Hypothalamus (tissue), 51 donors: ENCODE measurements around the gene PARD6G.
A peak's percentile ranks its signal among the peaks of the same experiment; 100 is the strongest.
"Not testable (repeated sequence)": the region's sequence is repeated elsewhere in the genome, so short reads cannot be mapped to it uniquely, and the experiment has no call there.

Experiments used
- DNase-seq, 51 donors: peaks; one replicate each; lab custom pipeline; 2025; lab: John Stamatoyannopoulos, UW

PARD6G gene, protein sequence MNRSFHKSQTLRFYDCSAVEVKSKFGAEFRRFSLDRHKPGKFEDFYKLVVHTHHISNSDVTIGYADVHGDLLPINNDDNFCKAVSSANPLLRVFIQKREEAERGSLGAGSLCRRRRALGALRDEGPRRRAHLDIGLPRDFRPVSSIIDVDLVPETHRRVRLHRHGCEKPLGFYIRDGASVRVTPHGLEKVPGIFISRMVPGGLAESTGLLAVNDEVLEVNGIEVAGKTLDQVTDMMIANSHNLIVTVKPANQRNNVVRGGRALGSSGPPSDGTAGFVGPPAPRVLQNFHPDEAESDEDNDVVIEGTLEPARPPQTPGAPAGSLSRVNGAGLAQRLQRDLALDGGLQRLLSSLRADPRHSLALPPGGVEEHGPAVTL

DNA sequence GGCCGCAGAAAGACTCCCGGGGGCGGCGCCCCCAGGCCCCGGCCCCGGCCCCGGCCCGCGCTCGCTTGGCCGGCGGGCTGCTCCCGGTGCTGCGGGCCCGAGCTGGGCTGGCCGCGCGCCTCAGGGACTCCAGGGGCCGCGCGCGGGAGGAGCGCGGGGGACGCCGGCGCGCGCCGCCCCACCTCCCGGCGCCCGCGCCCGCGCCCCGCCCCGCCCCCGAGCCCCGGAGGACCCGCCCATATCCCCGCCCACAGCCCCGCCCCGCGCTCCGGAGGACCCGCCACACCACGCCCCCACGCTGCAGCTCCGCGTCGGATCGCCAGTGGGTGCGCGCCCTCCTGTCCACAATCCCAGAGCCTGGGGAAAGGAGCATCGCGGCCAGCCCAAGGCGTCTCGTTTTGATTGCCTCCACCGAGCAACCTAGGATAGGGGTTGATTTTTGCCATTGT, at the start of gene PARD6G:
Gene PARD6G (minus strand): TSS at position 122 of the 449 bp plus-strand sequence. CDS start 166 bp downstream, outside the sequence.
- peak in 50 of 51 donors; percentile 22 to 94 (median 79) for DNase-seq

DNA sequence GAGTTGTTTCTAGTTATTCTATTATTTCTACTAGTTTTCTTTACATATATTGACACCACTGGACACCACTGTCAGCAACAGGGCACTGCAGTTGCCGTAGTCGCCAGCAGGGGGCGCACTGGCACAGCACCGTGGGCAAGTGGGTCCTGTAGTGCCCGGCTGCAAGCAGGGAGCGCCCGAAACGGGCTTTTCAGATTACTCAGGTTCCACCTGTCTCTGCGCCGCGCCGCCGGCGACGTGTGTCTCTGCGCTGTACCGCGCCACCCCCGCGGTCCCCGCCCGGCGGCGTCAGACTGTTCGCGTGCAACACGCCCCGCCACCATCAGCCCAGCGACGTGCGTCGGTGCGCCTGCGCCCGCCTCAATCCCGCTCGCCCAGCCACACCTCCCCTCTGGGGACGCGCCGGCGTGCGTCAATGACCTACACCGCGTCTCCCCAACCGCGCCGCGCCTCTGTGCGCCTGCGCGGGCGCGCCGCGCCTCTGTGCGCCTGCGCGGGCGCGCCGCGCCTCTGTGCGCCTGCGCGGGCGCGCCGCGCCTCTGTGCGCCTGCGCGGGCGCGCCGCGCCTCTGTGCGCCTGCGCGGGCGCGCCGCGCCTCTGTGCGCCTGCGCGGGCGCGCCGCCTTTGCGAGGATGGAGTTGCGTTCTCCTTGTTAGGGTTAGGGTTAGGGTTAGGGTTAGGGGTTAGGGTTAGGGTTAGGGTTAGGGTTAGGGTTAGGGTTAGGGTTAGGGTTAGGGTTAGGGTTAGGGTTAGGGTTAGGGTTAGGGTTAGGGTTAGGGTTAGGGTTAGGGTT, 15.1 kb upstream of the PARD6G start:
- not testable (repeated sequence) for DNase-seq

DNA sequence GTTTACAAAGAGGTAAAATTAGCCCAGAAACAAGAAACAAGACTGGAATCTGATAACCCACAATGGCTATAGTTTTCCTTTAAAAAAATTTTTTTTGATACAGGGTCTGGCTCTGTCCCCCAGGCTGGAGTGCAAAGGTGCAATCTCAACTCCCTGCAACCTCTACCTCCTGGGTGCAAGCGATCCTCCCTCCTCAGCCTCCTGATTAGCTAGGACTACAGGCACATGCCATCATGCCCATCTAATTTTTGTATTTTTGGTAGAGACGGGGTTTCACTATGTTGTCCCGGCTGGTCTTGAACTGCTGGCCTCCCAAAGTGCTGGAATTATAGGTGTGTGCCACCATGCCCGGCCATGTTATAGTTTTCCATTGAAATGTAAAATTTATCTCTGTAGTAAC, 12.3 kb upstream of the PARD6G start:
- DNase-seq, result no peak

DNA sequence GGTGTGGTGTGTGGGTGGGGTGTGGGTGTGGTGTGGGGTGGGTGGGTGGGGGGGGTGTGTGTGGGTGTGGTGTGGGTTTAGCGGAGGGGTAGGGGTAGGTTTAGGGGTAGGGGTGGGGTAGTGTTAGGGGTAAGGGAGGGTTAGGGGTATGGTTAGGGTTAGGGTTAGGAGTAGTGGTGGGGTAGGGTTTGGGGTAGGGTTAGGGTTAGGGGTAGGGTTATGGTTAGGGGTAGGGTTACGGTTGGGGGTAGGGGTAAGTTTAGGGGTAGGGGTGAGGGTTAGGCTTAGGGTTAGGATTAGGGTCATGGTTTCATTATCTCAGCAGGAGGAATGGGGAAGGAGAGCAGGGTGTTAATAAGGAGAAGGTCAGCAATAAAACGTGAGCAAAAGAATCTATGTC, 11.3 kb upstream of the PARD6G start:
- DNase-seq, result no peak

DNA sequence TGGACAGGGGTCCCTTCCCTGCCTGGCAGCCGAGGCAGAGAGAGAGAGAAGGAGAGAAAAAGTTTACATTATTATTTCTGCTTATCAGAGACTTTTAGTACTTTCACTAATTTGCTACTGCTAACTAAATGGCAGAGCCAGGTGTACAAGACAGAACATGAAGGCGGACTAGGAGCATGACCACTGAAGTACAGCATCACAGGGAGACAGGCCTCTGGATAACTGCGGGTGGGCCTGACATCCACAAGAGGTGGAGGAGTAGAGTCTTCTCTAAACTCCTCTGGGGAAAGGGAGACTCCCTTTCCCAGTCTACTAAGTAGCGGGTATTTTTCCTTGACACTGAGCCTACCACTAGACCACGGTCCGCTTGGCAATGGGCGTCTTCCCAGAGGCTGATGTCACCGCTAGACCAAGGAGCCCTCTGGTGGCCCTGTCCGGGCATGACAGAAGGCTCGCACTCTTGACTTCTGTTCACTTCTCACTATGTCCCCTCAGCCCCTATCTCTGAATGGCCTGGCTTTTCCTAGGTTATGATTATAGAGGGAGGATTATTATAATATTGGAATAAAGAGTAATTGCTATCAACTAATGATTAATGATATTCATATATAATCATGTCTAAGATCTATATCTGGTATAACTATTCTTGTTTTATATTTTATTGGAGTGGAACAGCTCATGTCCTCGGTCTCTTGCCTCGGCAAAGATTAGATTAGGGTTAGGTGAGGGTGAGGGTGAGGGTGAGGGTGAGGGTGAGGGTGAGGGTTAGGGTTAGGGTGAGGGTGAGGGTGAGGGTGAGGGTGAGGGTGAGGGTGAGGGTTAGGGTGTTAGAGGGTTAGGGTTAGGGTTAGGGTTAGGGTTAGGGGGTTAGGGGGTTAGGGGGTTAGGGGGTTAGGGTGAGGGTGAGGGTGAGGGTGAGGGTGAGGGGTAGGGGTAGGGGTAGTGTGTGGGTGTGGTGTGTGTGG, 10.5 kb upstream of the PARD6G start:
- DNase-seq, result not testable (repeated sequence)

DNA sequence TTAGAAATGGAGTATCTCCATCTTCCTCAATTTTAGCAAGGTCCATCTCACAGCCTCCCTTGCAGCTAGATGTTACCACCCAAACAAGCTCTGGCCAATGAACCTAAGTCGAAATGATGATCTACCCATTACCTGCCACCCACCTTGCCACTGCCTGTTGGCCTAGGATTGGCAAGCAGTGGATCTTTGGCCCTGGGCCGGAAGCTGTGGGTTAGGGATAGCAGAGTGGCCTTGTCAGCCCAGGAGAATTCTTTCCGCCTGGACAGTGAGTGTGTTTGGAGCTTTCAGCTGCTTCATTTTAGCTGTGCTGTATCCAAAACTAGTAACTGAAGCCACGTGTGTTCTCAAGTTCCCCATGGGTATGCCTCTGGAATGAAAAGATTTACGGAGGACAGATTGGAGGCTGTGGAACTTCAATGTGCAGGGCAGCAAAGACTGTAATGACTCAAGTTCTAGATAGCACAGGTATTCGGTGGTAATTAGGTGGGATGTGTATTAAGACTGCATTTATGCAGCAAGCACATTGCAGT, 7.7 kb upstream of the PARD6G start:
- DNase-seq, result no peak

DNA sequence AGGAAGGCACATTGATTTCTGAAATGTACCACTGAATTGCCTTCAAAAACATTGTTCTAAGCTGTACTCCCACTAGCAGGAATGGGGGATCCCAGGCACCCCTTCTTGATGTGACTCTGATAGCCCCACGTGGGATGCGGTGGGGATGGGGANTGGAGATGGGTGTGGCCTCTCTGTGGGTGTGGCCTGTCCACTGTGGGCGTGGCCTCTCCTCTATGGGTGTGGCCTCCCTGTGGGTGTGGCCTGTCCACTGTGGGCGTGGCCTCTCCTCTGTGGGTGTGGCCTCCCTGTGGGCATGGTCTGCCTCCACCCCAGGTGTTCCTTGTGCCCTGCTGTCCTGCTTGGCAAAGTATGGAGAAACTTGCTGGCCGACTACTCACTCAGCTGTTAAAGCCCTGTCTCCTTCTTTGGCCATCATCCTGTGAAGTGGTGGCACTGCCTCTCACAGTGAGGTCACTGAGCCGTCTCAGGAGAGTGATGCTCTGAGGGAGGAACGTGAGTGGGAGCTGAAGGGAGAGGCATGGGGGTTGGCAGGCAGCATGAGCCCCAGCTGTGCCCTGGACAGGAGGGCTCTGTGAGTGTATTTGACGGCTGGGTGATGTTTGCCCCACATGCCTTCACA, 6.7 kb upstream of the PARD6G start:
- no peak for DNase-seq

DNA sequence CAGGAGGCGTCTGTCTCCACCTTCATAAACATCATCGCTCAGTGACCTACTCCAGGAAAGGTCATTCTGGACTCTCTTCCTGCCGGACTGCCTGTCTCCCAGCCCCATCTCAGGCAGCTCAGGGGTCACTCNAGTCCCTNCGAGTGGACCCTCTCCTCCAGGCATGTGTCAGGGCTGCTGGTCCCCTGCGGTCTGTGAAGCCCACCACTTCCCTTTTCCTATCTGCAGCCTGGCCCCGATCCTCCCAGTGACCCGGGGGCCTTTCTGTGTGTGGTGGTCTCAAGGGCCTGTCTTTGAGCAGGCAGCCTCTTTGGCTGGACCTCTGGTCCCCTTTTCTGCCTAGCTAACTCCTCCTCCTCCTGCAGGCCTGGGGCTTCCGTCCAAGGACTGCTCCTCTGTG, 5.9 kb upstream of the PARD6G start:
- DNase-seq, result no peak

DNA sequence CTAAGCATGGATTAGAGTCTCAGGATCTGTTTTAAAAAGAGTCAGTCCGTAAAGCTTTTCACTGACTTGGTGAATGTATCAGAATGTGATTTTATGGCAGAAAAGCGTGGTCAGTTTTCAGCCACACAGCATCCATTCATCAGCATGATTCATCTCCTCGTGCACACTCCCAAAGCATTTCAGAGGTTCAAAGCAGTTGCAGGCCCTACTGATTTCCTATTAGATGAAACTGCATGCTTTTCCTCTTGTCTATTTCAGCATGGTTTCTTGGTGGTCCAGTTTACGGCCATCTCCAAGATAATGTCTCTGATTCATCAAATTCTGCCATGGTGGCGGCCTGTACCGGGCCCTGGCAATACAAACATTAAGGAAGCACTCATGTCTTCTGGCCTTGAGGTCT, 4.8 kb upstream of the PARD6G start:
- DNase-seq, result no peak

DNA sequence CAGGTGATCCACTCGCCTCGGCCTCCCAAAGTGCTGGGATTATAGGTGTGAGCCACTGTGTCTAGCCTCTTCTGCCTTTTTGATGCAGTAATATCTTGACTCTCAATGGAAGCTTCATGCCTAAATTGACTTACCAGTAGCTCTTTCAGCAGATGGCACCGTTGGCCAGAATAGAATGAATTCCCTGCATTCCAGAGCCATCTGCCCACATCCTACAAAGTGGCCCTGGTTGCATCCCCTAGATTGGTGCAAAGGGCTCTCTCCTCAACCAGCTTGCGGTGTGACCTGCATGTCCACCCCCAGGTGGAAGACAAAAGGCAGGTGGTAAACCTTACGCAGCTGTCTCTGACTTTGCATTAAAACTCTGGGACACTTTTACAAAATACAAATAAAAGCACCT, 4.4 kb upstream of the PARD6G start:
- no peak for DNase-seq

DNA sequence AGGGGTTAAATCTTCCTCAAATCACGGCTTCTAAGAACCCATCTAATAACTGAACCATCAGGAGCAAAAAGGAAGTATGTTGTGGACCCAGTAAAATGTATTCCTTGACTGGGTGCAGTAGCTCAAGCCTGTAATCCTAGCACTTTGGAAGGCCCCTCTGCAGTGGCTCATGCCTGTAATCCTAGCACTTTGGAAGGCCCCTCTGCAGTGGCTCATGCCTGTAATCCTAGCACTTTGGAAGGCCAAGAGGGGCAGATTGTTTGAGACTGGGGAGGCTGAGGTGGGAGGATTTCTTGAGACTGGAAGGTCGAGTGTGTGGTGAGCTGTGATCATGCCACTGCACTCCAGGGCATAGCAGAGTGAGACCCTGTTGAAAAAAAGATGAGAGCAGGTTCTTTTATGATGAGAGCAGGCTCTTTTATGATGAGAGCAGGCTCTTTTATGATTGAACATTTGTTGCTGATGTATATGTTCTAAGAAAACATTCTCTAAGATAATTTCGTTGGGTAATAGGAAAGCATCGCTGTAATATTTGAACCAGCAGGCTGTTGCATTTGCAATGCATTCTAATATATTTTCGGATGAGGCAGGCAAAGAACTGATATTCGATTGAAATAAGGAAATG, 3.5 kb upstream of the PARD6G start:
- DNase-seq, result no peak

DNA sequence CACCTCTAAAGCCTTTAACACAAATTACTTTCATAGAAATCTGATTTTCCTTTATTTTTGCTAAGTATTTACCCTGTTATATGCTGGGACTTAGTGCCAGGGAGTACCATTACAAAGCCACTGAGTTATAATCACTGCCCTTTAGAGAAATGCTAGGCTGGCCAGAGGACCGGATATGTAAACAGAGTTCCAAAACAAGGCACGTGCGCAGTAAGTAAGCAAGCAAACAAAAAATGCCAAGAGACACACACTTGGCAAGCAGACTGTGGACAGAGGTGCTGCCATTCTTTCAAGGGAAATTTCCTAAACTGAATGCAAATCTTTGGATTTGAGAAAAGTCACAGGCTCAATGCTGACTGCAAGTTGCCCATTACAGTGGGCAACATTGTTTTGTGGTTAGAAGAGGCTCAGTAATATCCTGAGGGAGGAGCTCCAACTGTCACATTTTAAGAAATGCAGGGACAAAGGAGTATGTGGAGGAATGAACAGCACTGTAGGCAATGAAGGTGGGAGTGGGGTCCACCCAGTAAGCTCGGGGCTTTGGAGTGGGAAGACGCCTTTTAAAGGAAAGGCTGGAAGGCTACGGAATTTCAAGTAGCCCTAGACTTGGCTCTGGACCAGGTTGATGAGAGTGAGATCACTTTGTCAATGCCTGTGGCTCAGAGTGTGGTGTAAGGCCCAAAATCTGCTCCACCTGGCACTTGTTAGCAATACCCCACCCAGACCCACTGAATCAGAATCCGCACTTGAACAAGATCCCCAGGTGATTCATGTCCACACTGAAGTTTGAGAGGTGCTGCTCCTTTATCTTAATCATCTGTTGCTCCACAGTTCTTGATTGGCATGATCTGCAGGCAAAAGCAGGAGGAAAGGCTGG, 2.1 kb upstream of the PARD6G start:
- peak in 1 of 51 donors; percentile 5 for DNase-seq

DNA sequence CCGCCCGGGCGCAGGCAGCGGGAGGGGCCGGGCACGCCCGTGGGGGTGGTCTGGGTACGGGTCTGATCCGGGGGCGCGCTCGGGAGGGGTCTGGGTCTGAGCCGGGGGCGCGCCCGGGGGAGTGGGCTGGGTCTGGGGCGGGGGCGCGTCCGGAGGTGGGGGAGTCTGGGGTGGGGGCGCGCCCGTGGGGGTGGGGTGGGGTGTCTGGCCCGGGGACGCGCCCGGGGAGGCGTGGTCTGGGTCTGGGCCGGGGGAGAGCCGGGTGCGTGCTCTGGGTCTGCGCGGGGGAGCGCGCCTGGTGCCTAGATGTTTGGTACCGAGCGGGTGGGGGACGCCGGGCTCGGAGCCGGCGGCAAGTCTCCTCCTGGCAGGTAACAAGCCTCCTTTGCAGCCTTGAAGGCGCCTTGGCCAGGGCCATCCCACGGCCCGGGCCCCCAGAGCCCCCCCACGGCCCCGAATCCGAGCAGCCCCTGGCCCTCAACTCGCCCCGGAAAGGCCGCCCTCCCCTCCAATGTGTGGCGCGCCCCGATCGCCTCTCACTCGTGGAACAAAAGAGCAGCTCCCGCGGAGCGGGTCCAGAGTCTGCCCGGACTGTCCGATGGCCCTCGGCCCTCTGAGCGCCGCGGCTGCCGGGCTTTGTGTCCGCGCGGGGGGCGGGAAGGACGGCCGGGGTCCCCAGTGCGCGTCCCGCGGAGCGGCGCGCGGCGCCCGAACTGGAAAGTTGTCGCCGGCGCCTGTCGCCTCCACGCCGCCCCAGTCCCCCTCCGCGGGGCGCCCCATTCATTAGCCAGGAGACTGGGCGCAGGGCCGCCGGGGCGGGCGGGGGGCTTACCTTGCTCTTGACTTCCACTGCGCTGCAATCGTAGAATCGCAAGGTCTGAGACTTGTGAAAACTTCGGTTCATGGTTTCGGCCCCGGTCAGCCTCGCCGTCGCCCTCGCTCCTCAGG, 595 bp downstream of the PARD6G start:
- peak in 16 of 51 donors; percentile 2 to 64 (median 36) for DNase-seq

DNA sequence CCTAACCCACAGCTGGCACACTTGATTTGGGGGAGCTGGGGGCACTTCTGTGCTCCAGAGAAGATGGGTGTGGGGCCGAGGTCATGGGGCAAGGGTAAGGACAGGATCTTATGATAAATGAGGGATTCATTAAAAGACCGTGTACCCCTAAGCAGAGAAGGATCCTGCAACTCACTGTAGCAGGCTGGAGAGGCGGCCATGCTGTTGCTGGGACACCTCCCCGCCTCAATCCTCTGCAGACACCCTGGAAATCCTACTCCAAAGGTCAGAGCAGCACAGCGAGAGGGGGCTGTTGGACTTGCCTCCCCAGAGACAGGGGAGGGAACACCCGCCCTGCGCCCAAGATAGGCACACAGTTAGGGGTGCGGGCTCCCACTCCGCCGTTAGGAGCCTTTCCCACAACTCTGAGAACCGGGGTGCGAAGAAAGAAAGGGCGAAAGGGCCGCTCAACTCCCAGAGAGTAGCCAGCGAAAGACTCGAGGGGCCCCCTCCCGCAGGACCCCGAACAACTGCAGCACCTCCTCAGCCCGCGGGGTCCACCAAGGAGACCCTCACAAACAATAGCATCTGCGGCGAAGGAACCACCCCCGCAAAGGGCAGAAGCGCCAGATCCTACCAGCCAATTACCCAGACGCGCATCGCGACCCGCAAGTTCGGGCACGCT, 1.4 kb downstream of the PARD6G start:
- peak in 2 of 51 donors; percentile 33 to 42 for DNase-seq

DNA sequence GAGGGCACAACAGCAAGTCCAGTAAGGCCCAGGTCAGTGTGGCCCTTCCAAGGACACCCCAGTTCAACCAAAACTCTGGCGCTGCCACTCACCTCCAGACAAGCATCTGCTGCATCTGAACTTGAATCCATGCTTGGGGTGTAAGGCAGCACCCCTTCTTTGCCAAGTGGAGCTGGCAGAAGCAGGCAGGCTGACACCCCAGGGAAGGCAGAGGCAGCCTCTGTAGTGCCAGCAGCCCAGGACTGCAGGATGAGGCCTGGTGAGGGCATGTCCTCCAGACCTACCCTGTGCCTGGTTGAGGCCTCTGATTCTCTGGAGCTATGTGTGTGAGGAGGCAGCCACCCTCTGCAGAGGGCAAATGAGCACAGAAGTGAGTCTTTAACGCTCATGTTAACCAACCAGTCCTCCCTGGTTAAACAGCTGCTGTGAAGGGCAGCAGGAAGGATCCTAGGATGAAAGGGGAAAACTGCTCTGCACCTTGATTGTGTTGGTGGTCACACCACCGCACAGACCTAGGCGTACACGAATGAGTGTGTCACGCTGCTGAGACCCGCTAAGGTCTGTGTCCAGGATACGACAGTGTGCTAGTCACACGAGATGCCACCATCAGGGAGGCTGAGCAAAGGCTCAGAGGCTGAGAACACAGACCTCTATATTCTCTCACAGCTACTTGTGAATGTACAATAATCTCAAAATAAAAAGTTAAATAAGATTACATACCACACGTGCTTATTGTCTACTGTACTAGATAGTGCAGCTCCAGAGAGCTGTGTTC, 2.2 kb downstream of the PARD6G start:
- no peak for DNase-seq

DNA sequence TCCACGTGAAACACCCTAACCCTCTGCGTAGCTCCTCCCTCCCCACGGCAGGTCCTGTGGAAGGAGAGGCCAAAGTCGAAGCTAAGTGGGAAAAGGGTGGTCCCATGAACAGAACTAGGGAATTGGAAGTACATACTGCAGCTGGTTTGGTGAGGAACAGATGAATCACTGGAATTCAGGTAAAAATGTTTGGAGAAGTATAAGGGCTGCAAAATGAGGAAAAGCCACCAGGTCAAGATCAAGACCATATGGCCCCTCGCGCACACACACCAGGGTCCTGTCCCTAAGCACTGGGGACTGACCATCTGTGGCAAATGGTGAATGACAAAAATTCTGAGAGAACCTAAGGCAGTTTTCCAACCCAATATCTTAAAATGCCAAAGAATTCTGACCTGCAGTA, 3.1 kb downstream of the PARD6G start:
- DNase-seq, result no peak
